PC-3 (cell line): Measurements from ENCODE around the gene TBC1D24. TPM values are rescaled to one million over a fixed set of nuclear protein-coding genes. Genes with fewer than 3 reads are reported as not detected.

ENCODE experiments used
- ATAC-seq: fragments of 200-7000 bp; cut with Tn5 transposase; 2 replicates; pipeline ENCODE4 v1.9.1; 2020; ENCODE audit warnings: mild to moderate bottlenecking, moderate library complexity
- BruUV-seq: library from RNA; stranded (reverse); fragments of 400-500 nt; replicated peaks from 2 replicates; lab custom pipeline; 2021; lab: Mats Ljungman, UMichigan
- CTCF ChIA-PET: fragments of 300-600 bp; sonication (Branson Sonifier 250); formaldehyde crosslinking; loops from one replicate; lab custom pipeline; 2022; ENCODE audit warnings: antibody characterized with exemption; lab: Charles Lee
- POLR2A ChIA-PET: fragments of 300-600 bp; sonication (Branson Sonifier 250); formaldehyde crosslinking; loops from one replicate; lab custom pipeline; 2022; ENCODE audit warnings: antibody characterized with exemption; ENCODE audit not compliant: unreplicated experiment; lab: Charles Lee
- DNase-seq: peaks from one replicate; pipeline ENCODE4 v3.0.0-alpha.2; 2015
- H2AFZ ChIP-seq: fragments of 300-600 bp; sonication (generic); 2 replicates; pipeline ENCODE4 v1.6.0; 2016; ENCODE audit warnings: antibody characterized with exemption, low read length
- H3F3A ChIP-seq: fragments of 300-600 bp; sonication (generic); one replicate; pipeline ENCODE4 v1.6.0; 2017; ENCODE audit warnings: antibody characterized with exemption, low read length, control low read depth, mild to moderate bottlenecking; ENCODE audit not compliant: unreplicated experiment
- H3K27ac ChIP-seq: fragments of 300-600 bp; sonication (generic); 2 replicates; pipeline ENCODE4 v1.5.1; 2016; ENCODE audit warnings: mild to moderate bottlenecking, low read length
- H3K27me3 ChIP-seq: fragments of 300-600 bp; sonication (generic); 2 replicates; pipeline ENCODE4 v1.6.1; 2016; ENCODE audit warnings: low read length, mixed read lengths
- H3K36me3 ChIP-seq: fragments of 300-600 bp; sonication (generic); 2 replicates; pipeline ENCODE4 v1.6.1; 2016; ENCODE audit warnings: low read depth, mixed run types, low read length, mixed read lengths
- H3K4me1 ChIP-seq: fragments of 300-600 bp; sonication (generic); 2 replicates; pipeline ENCODE4 v1.5.1; 2016; ENCODE audit warnings: low read length; ENCODE audit not compliant: insufficient read depth
- H3K4me2 ChIP-seq: fragments of 300-600 bp; sonication (generic); 2 replicates; pipeline ENCODE4 v1.6.0; 2016; ENCODE audit warnings: low read length
- H3K4me3 ChIP-seq: fragments of 300-600 bp; sonication (generic); 2 replicates; pipeline ENCODE4 v1.5.1; 2016; ENCODE audit warnings: mild to moderate bottlenecking, low read length, mixed read lengths
- H3K79me2 ChIP-seq: fragments of 300-600 bp; sonication (generic); 2 replicates; pipeline ENCODE4 v1.6.1; 2017; ENCODE audit warnings: low read length, mixed read lengths
- H3K9ac ChIP-seq: fragments of 300-600 bp; sonication (generic); 2 replicates; pipeline ENCODE4 v1.6.0; 2016; ENCODE audit warnings: mild to moderate bottlenecking, low read length
- H3K9me2 ChIP-seq: fragments of 300-600 bp; sonication (generic); replicated peaks from 2 replicates; pipeline ENCODE4 v1.6.1; 2016; ENCODE audit warnings: mixed run types, low read length, mixed read lengths
- H3K9me3 ChIP-seq: fragments of 300-600 bp; sonication (generic); 2 replicates; pipeline ENCODE4 v1.6.1; 2016; ENCODE audit warnings: low read length, mixed read lengths
- H4K20me1 ChIP-seq: fragments of 300-600 bp; sonication (generic); 2 replicates; pipeline ENCODE4 v1.6.1; 2016; ENCODE audit warnings: low read length, mixed read lengths
- EZH2 ChIP-seq: fragments of 300-600 bp; sonication (generic); IDR thresholded peaks from one replicate; pipeline ENCODE4 v1.6.1; 2017; ENCODE audit warnings: antibody characterized with exemption, mild to moderate bottlenecking, low read length; ENCODE audit not compliant: unreplicated experiment
- EZH2phosphoT487 ChIP-seq: fragments of 300-600 bp; sonication (generic); IDR thresholded peaks from 2 replicates; pipeline ENCODE4 v1.6.1; 2018; ENCODE audit warnings: mild to moderate bottlenecking, antibody characterized with exemption, low read length, borderline replicate concordance
- intact Hi-C: fragments of 100-400 bp; cut with micrococcal nuclease; formaldehyde crosslinking; loops from 2 replicates; pipeline ENCODE4 v1.9.0; 2023
- total RNA-seq: library from RNA; depleted of rRNA; stranded (reverse); fragments of >200 nt; gene quantifications from 2 replicates; pipeline ENCODE4 v1.2.3, GENCODE V29; 2014
- TF ChIP-seq, protein P1 (sequence below): fragments of 300-600 bp; sonication (generic); conservative IDR thresholded peaks from 2 replicates; pipeline ENCODE4 v1.5.1; 2017; ENCODE audit warnings: antibody characterized with exemption, low read depth, mild to moderate bottlenecking, low read length

The TBC1D24 gene
- total RNA-seq, 1 experiment from 2014 or later: 15.2 TPM

DNA sequence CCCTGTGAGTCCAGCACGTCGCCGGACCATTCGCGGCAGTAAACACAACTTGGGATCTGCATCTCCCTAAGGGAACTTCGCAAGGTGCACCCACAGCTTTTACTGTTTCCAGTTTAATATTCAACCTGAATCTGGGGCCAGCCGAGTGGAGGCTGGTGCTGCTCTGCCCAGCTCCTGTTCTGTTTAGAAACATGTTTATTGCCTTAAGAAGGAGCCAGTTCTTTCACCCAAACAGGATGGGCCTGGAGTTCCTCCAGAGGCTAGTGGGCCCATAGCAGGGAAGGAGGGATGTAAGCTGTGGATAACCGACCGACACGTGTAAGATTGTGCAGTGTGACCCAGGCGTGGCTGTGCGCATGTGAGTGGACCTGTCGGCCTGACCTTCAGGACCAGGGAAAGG, 17.4 kb downstream of the TBC1D24 start:
- TF ChIP-seq EZH2: no peak
- TF ChIP-seq EZH2phosphoT487: no peak
- TF ChIP-seq, protein P1, sequence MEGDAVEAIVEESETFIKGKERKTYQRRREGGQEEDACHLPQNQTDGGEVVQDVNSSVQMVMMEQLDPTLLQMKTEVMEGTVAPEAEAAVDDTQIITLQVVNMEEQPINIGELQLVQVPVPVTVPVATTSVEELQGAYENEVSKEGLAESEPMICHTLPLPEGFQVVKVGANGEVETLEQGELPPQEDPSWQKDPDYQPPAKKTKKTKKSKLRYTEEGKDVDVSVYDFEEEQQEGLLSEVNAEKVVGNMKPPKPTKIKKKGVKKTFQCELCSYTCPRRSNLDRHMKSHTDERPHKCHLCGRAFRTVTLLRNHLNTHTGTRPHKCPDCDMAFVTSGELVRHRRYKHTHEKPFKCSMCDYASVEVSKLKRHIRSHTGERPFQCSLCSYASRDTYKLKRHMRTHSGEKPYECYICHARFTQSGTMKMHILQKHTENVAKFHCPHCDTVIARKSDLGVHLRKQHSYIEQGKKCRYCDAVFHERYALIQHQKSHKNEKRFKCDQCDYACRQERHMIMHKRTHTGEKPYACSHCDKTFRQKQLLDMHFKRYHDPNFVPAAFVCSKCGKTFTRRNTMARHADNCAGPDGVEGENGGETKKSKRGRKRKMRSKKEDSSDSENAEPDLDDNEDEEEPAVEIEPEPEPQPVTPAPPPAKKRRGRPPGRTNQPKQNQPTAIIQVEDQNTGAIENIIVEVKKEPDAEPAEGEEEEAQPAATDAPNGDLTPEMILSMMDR: no peak
- no peaks in the 10 kb centered on the region for H3K79me2 ChIP-seq
- H4K20me1 ChIP-seq: no peaks in the 10 kb centered on the region
- H3F3A ChIP-seq: no peaks in the 10 kb centered on the region
- H3K9me3 ChIP-seq: no peaks in the 10 kb centered on the region
- DNase-seq (no peak), ATAC-seq (no peak)
- ChIA-PET POLR2A (no interaction called here), CTCF (no interaction called here)
- H3K9ac ChIP-seq: no peak overlapping the region
- no peak overlapping the region for H3K4me3 ChIP-seq
- no peak overlapping the region for H2AFZ ChIP-seq
- H3K36me3 ChIP-seq: no peaks in the 10 kb centered on the region
- H3K27me3 ChIP-seq: no peaks in the 10 kb centered on the region
- no TSS peak for BruUV-seq
- intact Hi-C loops: no loop called here
- H3K27ac ChIP-seq: no peak overlapping the region
- H3K4me1 ChIP-seq: no peaks in the 10 kb centered on the region
- no peak overlapping the region for H3K4me2 ChIP-seq
- H3K9me2 ChIP-seq: no peaks in the 10 kb centered on the region

DNA sequence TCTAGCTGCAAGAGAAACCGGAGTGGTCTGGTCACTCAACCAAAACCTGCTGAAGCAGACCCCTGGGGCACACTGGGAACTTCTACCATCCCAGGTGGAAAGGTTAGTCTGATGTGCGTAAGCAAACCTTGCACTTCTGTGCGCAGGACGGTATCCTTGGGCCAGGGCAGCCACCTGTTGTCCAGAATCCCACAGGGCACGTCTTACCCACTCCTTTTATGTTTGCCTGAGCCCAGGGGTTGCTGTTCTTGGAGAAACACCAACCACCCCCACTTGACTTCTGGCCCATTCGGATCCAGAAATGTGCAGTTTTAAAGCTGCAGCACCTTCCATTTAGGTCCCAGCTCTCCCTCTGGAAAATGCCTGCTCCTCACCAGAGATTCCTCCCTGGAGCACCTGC, 18.7 kb downstream of the TBC1D24 start:
- Histone ChIP-seq H3K79me2 (no peaks in the 10 kb centered on the region), H3K36me3 (no peaks in the 10 kb centered on the region), H3K4me1 (no peaks in the 10 kb centered on the region), H3K27ac (no peak overlapping the region), H2AFZ (no peak overlapping the region), H3K9me3 (no peaks in the 10 kb centered on the region), H4K20me1 (no peaks in the 10 kb centered on the region), H3K4me2 (no peak overlapping the region), H3F3A (no peaks in the 10 kb centered on the region), H3K27me3 (no peaks in the 10 kb centered on the region), H3K9me2 (no peaks in the 10 kb centered on the region), H3K4me3 (no peak overlapping the region), H3K9ac (no peak overlapping the region)
- DNase-seq: no peak
- no TSS peak for BruUV-seq
- CTCF ChIA-PET: no interaction called here
- no peak for ATAC-seq
- intact Hi-C loops: no loop called here
- POLR2A ChIA-PET: no interaction called here
- TF ChIP-seq, protein P1: no peak

- no peak for DNase-seq
Observed at GRCh38 chr16:2494616-2495015, 19.7 kb downstream of the TBC1D24 start.

More at GRCh38 chr16:2494616-2495015, 19.7 kb downstream of the TBC1D24 start:
- Histone ChIP-seq H3K4me1 (no peaks in the 10 kb centered on the region), H3K27me3 (no peaks in the 10 kb centered on the region), H3K9me2 (no peaks in the 10 kb centered on the region), H3K9me3 (no peaks in the 10 kb centered on the region), H3K9ac (no peak overlapping the region), H3K4me3 (no peak overlapping the region), H3K4me2 (no peak overlapping the region), H3F3A (no peaks in the 10 kb centered on the region), H3K36me3 (no peaks in the 10 kb centered on the region), H3K27ac (no peak overlapping the region), H4K20me1 (no peaks in the 10 kb centered on the region), H3K79me2 (no peaks in the 10 kb centered on the region), H2AFZ (no peak overlapping the region)
- ChIA-PET POLR2A (no interaction called here), CTCF (no interaction called here)
- ATAC-seq: no peak
- TF ChIP-seq EZH2phosphoT487 (no peak), EZH2 (no peak)
- TF ChIP-seq, protein P1: no peak
- intact Hi-C loops: no loop called here
- BruUV-seq: no TSS peak
